ENCODE results near the gene AMZ1.

The AMZ1 gene

GRCh38 chr7:2757361-2757903 is 69.4 kb downstream of the AMZ1 start:
- Histone ChIP-seq H3K4me3 (ENCODE audit: low read length) (no peak overlapping the region), H3K9me3 (ENCODE audit: control insufficient read depth, insufficient read depth, low read length) (no peaks in the 10 kb centered on the region), H3K27ac (ENCODE audit: low read length) (no peak overlapping the region), H3K27me3 (ENCODE audit: control insufficient read depth, insufficient read depth, low read length) (no peaks in the 10 kb centered on the region), H3K4me1 (ENCODE audit: control insufficient read depth, insufficient read depth, low read length) (peaks cover 4% of the 10 kb centered on the region; the same call in 1 of the 2 replicates), H3K36me3 (ENCODE audit: control insufficient read depth, insufficient read depth, low read length) (no peaks in the 10 kb centered on the region)
- DNase-seq (ENCODE audit: low read depth, low spot score), result no peak
- WGBS (ENCODE audit: insufficient coverage, insufficient read length), result no CpG with 5 or more reads among the region's 11 CpGs

DNA sequence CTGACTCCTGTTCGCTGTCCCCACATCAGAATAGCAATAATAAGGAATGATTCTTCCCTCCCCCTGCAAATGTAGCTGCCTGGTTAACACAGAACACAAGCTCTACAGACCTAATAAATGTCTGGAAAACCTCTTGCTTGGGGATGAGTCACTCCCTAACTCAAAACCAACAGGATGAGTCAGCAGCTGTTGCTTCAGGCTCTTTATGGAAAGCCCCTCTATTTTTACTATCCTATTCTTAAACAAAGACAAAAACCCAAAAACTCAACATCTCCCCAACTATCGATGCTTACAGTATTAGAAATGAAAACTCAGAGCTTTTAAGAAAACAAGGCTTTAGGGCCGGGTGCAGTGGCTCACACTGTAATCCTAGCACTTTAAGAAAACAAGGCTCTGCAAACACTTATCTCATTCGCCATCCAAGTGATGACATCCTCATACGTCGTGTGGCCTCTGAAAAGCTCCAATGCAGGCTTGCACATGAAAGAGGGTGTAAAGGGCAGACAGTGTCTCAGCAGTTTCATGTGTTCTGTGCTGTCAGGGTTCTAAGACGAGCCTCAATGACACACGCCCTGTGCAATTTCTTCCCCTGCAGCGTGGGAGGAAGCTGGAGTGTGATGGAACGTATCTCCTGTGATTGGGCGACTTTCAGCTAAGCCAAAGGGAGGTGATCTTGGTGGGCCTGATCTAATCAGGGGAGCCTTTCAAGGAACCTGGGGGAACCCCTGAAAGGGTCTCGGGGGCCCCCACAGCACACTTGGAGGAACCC is 70.1 kb downstream of the AMZ1 start:
- no peak for DNase-seq (ENCODE audit: low read depth, low spot score)
- Histone ChIP-seq H3K4me3 (ENCODE audit: low read length) (no peak overlapping the region), H3K27ac (ENCODE audit: low read length) (no peak overlapping the region), H3K27me3 (ENCODE audit: control insufficient read depth, insufficient read depth, low read length) (no peaks in the 10 kb centered on the region), H3K36me3 (ENCODE audit: control insufficient read depth, insufficient read depth, low read length) (no peaks in the 10 kb centered on the region), H3K9me3 (ENCODE audit: control insufficient read depth, insufficient read depth, low read length) (no peaks in the 10 kb centered on the region), H3K4me1 (ENCODE audit: control insufficient read depth, insufficient read depth, low read length) (peaks cover 4% of the 10 kb centered on the region; the same call in 1 of the 2 replicates)
- 100% methylated on average over 1 of the region's 12 CpGs for WGBS (ENCODE audit: insufficient coverage, insufficient read length)

- no peak for DNase-seq (ENCODE audit: low read depth, low spot score)
- H3K4me1 ChIP-seq (ENCODE audit: control insufficient read depth, insufficient read depth, low read length), result peaks cover 4% of the 10 kb centered on the region; the same call in 1 of the 2 replicates
- no CpG with 5 or more reads among the region's 18 CpGs for WGBS (ENCODE audit: insufficient coverage, insufficient read length)
- no peaks in the 10 kb centered on the region for H3K9me3 ChIP-seq (ENCODE audit: control insufficient read depth, insufficient read depth, low read length)
- no peak overlapping the region for H3K27ac ChIP-seq (ENCODE audit: low read length)
- H3K36me3 ChIP-seq (ENCODE audit: control insufficient read depth, insufficient read depth, low read length), result no peaks in the 10 kb centered on the region
- H3K4me3 ChIP-seq (ENCODE audit: low read length), result no peak overlapping the region
- no peaks in the 10 kb centered on the region for H3K27me3 ChIP-seq (ENCODE audit: control insufficient read depth, insufficient read depth, low read length)
These were observed 70.9 kb downstream of the AMZ1 start for GRCh38 chr7:2758673-2759616.

- H3K27ac ChIP-seq (ENCODE audit: low read length), result no peak overlapping the region
- no peaks in the 10 kb centered on the region for H3K27me3 ChIP-seq (ENCODE audit: control insufficient read depth, insufficient read depth, low read length)
- no peaks in the 10 kb centered on the region for H3K9me3 ChIP-seq (ENCODE audit: control insufficient read depth, insufficient read depth, low read length)
- no peak for DNase-seq (ENCODE audit: low read depth, low spot score)
- H3K36me3 ChIP-seq (ENCODE audit: control insufficient read depth, insufficient read depth, low read length), result no peaks in the 10 kb centered on the region
- peaks cover 4% of the 10 kb centered on the region; the same call in 1 of the 2 replicates for H3K4me1 ChIP-seq (ENCODE audit: control insufficient read depth, insufficient read depth, low read length)
- WGBS (ENCODE audit: insufficient coverage, insufficient read length), result no CpG with 5 or more reads among the region's 8 CpGs
- H3K4me3 ChIP-seq (ENCODE audit: low read length), result no peak overlapping the region
These were observed 71.7 kb downstream of the AMZ1 start for GRCh38 chr7:2759736-2760097.

- peak; percentile 48 for DNase-seq (ENCODE audit: low read depth, low spot score)
- no CpG with 5 or more reads among the region's 22 CpGs for WGBS (ENCODE audit: insufficient coverage, insufficient read length)
- no peak overlapping the region for H3K27ac ChIP-seq (ENCODE audit: low read length)
- H3K9me3 ChIP-seq (ENCODE audit: control insufficient read depth, insufficient read depth, low read length), result no peaks in the 10 kb centered on the region
- no peaks in the 10 kb centered on the region for H3K27me3 ChIP-seq (ENCODE audit: control insufficient read depth, insufficient read depth, low read length)
- H3K36me3 ChIP-seq (ENCODE audit: control insufficient read depth, insufficient read depth, low read length), result no peaks in the 10 kb centered on the region
- H3K4me3 ChIP-seq (ENCODE audit: low read length), result no peak overlapping the region
- H3K4me1 ChIP-seq (ENCODE audit: control insufficient read depth, insufficient read depth, low read length), result peaks cover 4% of the 10 kb centered on the region; the same call in 1 of the 2 replicates
These were observed 72.3 kb downstream of the AMZ1 start for GRCh38 chr7:2760098-2760889.

DNA sequence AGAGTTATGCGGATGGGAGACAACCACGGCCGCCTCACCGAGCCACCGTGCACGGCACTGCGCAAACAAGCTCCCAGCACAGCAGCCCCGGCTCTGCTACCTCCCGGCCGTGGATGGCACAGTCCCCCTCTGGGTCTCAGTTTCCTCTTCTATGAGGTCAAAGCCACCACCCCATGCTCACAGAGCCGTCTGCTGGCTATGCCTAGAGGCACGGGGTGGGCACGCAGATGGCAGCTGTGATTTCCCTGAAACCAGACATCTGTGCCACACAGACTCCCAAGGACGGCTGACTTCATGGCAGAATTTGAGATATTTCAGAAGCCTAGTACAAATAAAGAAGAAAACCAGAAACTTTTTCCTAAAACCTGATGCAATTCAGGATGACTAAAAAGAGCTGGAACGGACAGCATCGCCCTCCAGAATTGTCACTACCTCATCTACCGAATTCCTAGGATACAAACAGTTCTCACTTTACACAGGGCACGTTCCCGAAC is 73.2 kb downstream of the AMZ1 start:
- WGBS (ENCODE audit: insufficient coverage, insufficient read length), result no CpG with 5 or more reads among the region's 19 CpGs
- no peaks in the 10 kb centered on the region for H3K9me3 ChIP-seq (ENCODE audit: control insufficient read depth, insufficient read depth, low read length)
- no peak overlapping the region for H3K4me3 ChIP-seq (ENCODE audit: low read length)
- H3K27ac ChIP-seq (ENCODE audit: low read length), result no peak overlapping the region
- H3K27me3 ChIP-seq (ENCODE audit: control insufficient read depth, insufficient read depth, low read length), result no peaks in the 10 kb centered on the region
- no peak for DNase-seq (ENCODE audit: low read depth, low spot score)
- H3K36me3 ChIP-seq (ENCODE audit: control insufficient read depth, insufficient read depth, low read length), result no peaks in the 10 kb centered on the region
- peaks cover 4% of the 10 kb centered on the region; the same call in 1 of the 2 replicates for H3K4me1 ChIP-seq (ENCODE audit: control insufficient read depth, insufficient read depth, low read length)

DNA sequence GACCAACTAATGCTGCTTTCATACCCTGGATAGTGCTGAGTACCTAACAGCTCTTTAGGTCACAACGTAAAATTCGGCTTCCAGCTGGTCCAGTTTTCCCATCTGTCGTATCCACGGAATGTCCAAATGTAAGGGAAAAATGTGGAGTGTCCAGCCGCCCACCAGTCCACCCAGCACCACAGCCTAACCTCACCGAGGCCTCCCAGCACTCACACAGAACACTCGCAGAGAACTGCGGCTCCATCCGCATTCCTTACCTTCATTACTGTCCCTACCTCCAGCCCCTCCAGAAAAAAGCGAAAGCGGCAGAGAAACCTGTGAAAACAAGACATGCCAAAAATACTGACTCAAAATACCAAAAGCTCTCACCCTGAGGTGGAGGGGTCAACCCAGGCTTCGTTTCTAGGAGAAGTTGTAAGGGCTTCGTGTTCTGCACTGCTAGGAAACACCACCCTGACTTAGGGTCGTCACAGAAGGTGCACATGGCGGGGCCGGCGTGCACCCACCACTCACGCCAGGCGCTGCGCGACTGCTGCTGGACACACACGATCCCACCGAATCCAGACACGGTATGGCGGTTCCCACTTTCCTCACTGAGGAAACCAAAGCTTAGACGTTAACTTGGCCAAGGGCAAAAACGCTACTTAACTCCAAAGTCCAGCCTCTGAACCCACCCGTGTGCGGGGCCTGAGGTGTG is 73.9 kb downstream of the AMZ1 start:
- no peaks in the 10 kb centered on the region for H3K36me3 ChIP-seq (ENCODE audit: control insufficient read depth, insufficient read depth, low read length)
- peaks cover 4% of the 10 kb centered on the region; the same call in 1 of the 2 replicates for H3K4me1 ChIP-seq (ENCODE audit: control insufficient read depth, insufficient read depth, low read length)
- H3K27me3 ChIP-seq (ENCODE audit: control insufficient read depth, insufficient read depth, low read length), result no peaks in the 10 kb centered on the region
- no peaks in the 10 kb centered on the region for H3K9me3 ChIP-seq (ENCODE audit: control insufficient read depth, insufficient read depth, low read length)
- no CpG with 5 or more reads among the region's 29 CpGs for WGBS (ENCODE audit: insufficient coverage, insufficient read length)
- no peak for DNase-seq (ENCODE audit: low read depth, low spot score)
- no peak overlapping the region for H3K4me3 ChIP-seq (ENCODE audit: low read length)
- H3K27ac ChIP-seq (ENCODE audit: low read length), result no peak overlapping the region

DNA sequence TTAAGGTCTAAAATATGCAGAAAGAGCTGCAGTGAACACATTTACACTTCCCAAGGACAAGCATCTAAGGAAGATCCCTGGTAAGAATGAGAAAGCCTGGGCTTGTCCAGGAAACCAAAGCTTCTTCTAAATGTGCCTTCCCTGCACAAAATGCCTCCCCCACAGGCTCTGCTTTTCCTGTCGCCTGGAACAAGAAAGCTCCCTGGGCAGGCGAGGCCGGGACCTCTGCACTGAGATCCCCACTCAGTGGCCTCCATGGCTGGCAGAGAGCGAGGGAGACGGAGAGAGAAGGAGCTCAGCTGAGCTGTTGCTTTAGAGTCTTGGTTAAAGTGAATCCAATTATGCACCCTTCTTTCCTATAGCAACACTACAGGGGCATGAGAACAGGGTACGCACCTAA is 75.6 kb downstream of the AMZ1 start:
- no CpG with 5 or more reads among the region's 6 CpGs for WGBS (ENCODE audit: insufficient coverage, insufficient read length)
- no peak for DNase-seq (ENCODE audit: low read depth, low spot score)
- no peak overlapping the region for H3K4me3 ChIP-seq (ENCODE audit: low read length)
- no peaks in the 10 kb centered on the region for H3K36me3 ChIP-seq (ENCODE audit: control insufficient read depth, insufficient read depth, low read length)
- H3K4me1 ChIP-seq (ENCODE audit: control insufficient read depth, insufficient read depth, low read length), result peaks cover 4% of the 10 kb centered on the region; the same call in 1 of the 2 replicates
- no peaks in the 10 kb centered on the region for H3K27me3 ChIP-seq (ENCODE audit: control insufficient read depth, insufficient read depth, low read length)
- H3K9me3 ChIP-seq (ENCODE audit: control insufficient read depth, insufficient read depth, low read length), result no peaks in the 10 kb centered on the region
- H3K27ac ChIP-seq (ENCODE audit: low read length), result no peak overlapping the region

- Histone ChIP-seq H3K27me3 (ENCODE audit: control insufficient read depth, insufficient read depth, low read length) (no peaks in the 10 kb centered on the region), H3K9me3 (ENCODE audit: control insufficient read depth, insufficient read depth, low read length) (no peaks in the 10 kb centered on the region), H3K27ac (ENCODE audit: low read length) (no peak overlapping the region), H3K4me1 (ENCODE audit: control insufficient read depth, insufficient read depth, low read length) (peaks cover 4% of the 10 kb centered on the region; the same call in 1 of the 2 replicates), H3K36me3 (ENCODE audit: control insufficient read depth, insufficient read depth, low read length) (no peaks in the 10 kb centered on the region), H3K4me3 (ENCODE audit: low read length) (no peak overlapping the region)
- no peak for DNase-seq (ENCODE audit: low read depth, low spot score)
- no CpG with 5 or more reads among the region's 11 CpGs for WGBS (ENCODE audit: insufficient coverage, insufficient read length)
These were observed 76.6 kb downstream of the AMZ1 start for GRCh38 chr7:2764621-2765020.
